ENCODE data around the gene MMP7. TPM values are rescaled to one million over a fixed set of nuclear protein-coding genes. Genes with fewer than 3 reads are reported as not detected.

MMP7 gene
- total RNA-seq, 1 experiment from 2014 or later: not detected

DNA sequence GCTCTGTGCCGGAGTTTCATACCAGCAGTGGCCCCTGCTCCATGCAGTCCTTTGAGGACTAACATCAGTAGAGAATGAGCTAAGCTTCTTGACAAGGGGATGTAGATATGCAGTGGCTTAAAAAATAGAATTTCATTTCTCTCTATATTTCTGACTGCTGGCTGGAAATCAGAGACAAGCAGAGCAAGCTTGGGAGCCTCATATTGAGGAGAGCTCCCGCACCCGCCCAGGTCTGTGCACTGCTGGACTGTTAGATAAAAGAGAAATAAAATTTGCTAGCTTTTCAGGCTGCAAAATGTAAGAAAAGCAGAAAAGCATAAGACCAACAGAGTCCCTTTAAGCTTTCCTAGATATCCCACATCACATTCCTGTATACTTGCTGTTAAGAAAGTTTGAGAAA is 31.4 kb downstream of the MMP7 start:
- no peaks in the 10 kb centered on the region for H3K27me3 Mint-ChIP-seq (ENCODE audit: low read depth)
- H3K27me3 ChIP-seq (ENCODE audit: insufficient read depth, low read length): no peaks in the 10 kb centered on the region
- H3K4me1 Mint-ChIP-seq: peaks cover 6% of the 10 kb centered on the region in 2 experiments
- H3K4ac ChIP-seq (ENCODE audit: low read depth, low read length): no peak overlapping the region
- no peak overlapping the region for H2AFZ ChIP-seq (ENCODE audit: low read length)
- H2BK12ac ChIP-seq (ENCODE audit: insufficient read length, low read depth, low read length): no peak overlapping the region
- H3K4me1 ChIP-seq (ENCODE audit: insufficient read depth, low read length): no peaks in the 10 kb centered on the region
- no peak overlapping the region for H3K4me3 Mint-ChIP-seq
- no peak overlapping the region for H3K18ac ChIP-seq (ENCODE audit: insufficient read length, low read depth, low read length)
- H3K23me2 ChIP-seq (ENCODE audit: insufficient read length, low read depth, low read length, poor library complexity, severe bottlenecking): no peaks in the 10 kb centered on the region
- H3K36me3 Mint-ChIP-seq (ENCODE audit: insufficient read depth in 1 of 3, low read depth in 3 of 3): no peaks in the 10 kb centered on the region
- H2BK15ac ChIP-seq (ENCODE audit: low read depth, low read length): no peak overlapping the region
- H3K27ac Mint-ChIP-seq: peak overlapping the region in 1 of 3 experiments; percentile 20; a peak in 1 of 7 replicates
- H2BK5ac ChIP-seq (ENCODE audit: insufficient read length, low read length): no peak overlapping the region
- H2BK120ac ChIP-seq (ENCODE audit: low read depth, low read length, poor library complexity, severe bottlenecking): no peak overlapping the region
- H4K8ac ChIP-seq (replicated peaks; ENCODE audit: insufficient read length, low read depth, low read length): no peak overlapping the region
- no peak overlapping the region for H3K27ac ChIP-seq (ENCODE audit: insufficient read length, low read depth, low read length)
- no peak overlapping the region for H4K91ac ChIP-seq (ENCODE audit: insufficient read length, low read depth, low read length)
- H3K79me2 ChIP-seq (ENCODE audit: insufficient read depth, low read length): no peaks in the 10 kb centered on the region
- no CpG with 5 or more reads among the region's 3 CpGs for WGBS (ENCODE audit: extremely low coverage, insufficient read length, low lambda C conversion rate)
- H3K56ac ChIP-seq (ENCODE audit: insufficient read length, low read depth, low read length): no peak overlapping the region
- DNase-seq: no peak
- TF ChIP-seq, protein P1, sequence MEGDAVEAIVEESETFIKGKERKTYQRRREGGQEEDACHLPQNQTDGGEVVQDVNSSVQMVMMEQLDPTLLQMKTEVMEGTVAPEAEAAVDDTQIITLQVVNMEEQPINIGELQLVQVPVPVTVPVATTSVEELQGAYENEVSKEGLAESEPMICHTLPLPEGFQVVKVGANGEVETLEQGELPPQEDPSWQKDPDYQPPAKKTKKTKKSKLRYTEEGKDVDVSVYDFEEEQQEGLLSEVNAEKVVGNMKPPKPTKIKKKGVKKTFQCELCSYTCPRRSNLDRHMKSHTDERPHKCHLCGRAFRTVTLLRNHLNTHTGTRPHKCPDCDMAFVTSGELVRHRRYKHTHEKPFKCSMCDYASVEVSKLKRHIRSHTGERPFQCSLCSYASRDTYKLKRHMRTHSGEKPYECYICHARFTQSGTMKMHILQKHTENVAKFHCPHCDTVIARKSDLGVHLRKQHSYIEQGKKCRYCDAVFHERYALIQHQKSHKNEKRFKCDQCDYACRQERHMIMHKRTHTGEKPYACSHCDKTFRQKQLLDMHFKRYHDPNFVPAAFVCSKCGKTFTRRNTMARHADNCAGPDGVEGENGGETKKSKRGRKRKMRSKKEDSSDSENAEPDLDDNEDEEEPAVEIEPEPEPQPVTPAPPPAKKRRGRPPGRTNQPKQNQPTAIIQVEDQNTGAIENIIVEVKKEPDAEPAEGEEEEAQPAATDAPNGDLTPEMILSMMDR (conservative IDR thresholded peaks at IDR 0.05): no peak
- no peak overlapping the region for H3K14ac ChIP-seq (ENCODE audit: insufficient read depth, low read length)
- no peak overlapping the region for H4K5ac ChIP-seq (ENCODE audit: insufficient read length, low read depth, low read length)
- H3K79me1 ChIP-seq (ENCODE audit: insufficient read depth, low read depth, low read length, poor library complexity, severe bottlenecking): no peaks in the 10 kb centered on the region
- H3K9ac ChIP-seq (ENCODE audit: extremely low read depth, insufficient read length, low read length): no peak overlapping the region
- no peaks in the 10 kb centered on the region for H3K9me3 ChIP-seq (ENCODE audit: control insufficient read depth, low read depth, low read length)
- H3K4me2 ChIP-seq (ENCODE audit: insufficient read depth, insufficient read length, low read length): no peak overlapping the region
- no peak overlapping the region for H2AK5ac ChIP-seq (ENCODE audit: insufficient read length, low read length)
- H4K20me1 ChIP-seq (ENCODE audit: control insufficient read depth, insufficient read depth, insufficient read length): no peaks in the 10 kb centered on the region
- no peak overlapping the region for H3K23ac ChIP-seq (ENCODE audit: insufficient read length, low read depth, low read length)
- no peaks in the 10 kb centered on the region for H3K9me3 Mint-ChIP-seq
- H3T11ph ChIP-seq (ENCODE audit: low read length): no peak overlapping the region
- no peak overlapping the region for H2BK20ac ChIP-seq (ENCODE audit: low read depth, low read length, poor library complexity, severe bottlenecking)
